Measurements from ENCODE around the gene CES2.

DNA sequence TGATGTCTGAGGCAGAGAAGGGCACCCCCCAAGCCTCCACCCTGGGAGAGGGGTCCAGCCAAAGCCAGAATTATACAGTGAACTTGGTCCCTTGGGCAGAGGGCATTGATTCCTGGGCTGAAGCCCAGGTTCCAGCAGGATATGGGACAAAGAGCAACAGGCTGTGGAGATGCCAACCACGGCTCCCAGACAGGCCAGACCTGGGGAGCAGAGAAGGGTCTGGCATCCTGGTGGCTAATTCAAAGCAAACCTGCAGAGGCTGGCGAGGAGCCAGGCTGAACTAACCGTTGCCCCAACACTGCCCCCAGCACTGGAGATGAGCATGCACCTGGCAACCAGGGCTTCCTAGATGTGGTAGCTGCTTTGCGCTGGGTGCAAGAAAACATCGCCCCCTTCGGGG lies 28.7 kb downstream of the CES2 start:
- TF ChIP-seq POLR2AphosphoS5 (IDR thresholded peaks at IDR 0.05; ENCODE audit: borderline replicate concordance, low read depth, low read length) (no peak), EZH2 (IDR thresholded peaks at IDR 0.05) (no peak), FOXP2 (optimal IDR thresholded peaks at IDR 0.05; ENCODE audit: control extremely low read depth, extremely low read length, insufficient read depth) (no peak)

Data from SK-N-MC (cell line).